ENCODE results near the gene ADGRG4. TPM values are rescaled to one million over a fixed set of nuclear protein-coding genes. Genes with fewer than 3 reads are reported as not detected.
A peak's percentile ranks its signal among the peaks of the same experiment; 100 is the strongest.
"Not testable (repeated sequence)": the region's sequence is repeated elsewhere in the genome, so short reads cannot be mapped to it uniquely, and the experiment has no call there.

The ADGRG4 gene, protein sequence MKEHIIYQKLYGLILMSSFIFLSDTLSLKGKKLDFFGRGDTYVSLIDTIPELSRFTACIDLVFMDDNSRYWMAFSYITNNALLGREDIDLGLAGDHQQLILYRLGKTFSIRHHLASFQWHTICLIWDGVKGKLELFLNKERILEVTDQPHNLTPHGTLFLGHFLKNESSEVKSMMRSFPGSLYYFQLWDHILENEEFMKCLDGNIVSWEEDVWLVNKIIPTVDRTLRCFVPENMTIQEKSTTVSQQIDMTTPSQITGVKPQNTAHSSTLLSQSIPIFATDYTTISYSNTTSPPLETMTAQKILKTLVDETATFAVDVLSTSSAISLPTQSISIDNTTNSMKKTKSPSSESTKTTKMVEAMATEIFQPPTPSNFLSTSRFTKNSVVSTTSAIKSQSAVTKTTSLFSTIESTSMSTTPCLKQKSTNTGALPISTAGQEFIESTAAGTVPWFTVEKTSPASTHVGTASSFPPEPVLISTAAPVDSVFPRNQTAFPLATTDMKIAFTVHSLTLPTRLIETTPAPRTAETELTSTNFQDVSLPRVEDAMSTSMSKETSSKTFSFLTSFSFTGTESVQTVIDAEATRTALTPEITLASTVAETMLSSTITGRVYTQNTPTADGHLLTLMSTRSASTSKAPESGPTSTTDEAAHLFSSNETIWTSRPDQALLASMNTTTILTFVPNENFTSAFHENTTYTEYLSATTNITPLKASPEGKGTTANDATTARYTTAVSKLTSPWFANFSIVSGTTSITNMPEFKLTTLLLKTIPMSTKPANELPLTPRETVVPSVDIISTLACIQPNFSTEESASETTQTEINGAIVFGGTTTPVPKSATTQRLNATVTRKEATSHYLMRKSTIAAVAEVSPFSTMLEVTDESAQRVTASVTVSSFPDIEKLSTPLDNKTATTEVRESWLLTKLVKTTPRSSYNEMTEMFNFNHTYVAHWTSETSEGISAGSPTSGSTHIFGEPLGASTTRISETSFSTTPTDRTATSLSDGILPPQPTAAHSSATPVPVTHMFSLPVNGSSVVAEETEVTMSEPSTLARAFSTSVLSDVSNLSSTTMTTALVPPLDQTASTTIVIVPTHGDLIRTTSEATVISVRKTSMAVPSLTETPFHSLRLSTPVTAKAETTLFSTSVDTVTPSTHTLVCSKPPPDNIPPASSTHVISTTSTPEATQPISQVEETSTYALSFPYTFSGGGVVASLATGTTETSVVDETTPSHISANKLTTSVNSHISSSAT (N-terminal part only)
- under 0.01 TPM for total RNA-seq

DNA sequence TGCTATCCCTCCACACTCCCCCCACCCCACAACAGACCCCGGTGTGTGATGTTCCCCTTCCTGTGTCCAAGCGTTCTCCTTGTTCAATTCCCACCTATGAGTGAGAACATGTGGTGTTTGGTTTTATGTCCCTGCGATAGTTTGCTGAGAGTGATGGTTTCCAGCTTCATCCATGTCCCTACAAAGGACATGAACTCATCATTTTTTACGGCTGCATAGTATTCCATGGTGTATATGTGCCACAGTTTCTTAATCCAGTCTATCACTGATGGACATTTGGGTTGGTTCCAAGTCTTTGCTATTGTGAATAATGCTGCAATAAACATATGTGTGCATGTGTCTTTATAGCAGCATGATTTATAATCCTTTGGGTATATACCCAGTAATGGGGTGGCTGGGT is at the start of gene ADGRG4:
Gene ADGRG4, plus strand, starts transcription at position 243 of the 400 bp plus-strand sequence. CDS start 7,815 bp downstream, outside the sequence.
- DNase-seq (ENCODE audit: low read depth in 2 of 3, low spot score in 2 of 3): not testable (repeated sequence)

DNA sequence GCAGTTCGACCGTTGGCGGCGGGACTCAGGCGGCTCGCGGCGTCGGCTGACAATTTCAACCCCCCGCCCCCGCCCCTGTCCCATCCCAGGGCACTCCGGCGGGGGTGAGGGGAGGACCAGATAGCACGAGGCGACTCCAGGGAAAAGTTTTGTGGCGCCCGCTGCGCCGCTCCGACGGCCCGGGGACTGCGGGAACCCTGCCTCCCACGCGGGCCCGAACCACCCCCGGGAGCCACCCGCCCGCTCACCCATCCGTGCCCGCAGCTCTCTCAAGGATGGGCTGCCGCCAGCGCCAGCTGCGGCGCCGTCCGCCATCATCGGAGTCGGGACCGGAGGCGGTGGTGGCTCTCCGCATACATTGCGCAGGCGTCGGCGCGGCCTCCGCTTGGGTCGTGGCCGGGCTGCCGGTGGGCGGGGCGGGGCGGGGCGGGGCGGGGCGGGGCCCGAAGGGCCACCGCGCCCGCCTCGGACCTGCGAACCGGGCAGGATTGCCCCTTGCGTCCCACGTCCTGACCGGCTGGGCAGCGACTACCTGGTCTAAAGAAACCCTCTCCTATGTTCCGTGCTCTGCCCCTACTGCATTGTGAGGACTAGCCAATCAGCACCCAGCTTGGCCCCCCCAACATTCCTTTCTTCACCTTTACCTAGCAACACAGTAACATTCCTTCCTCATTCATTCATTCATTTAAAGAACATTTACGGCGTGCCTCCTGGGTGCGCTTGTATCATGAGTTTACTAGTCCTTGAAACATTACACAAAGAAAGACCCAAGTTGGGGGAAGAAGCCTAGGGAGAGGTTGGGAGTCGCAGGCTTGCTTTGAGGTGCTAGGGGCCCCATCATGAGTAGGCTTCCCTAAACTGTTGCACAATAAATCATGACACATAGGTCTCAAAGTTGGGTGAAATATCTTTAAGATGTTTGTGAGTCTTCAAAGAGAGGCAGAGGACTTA is 49.4 kb upstream of the ADGRG4 start, which contains the start of gene MAP7D3:
Gene MAP7D3, minus strand, starts transcription at position 360 of the 951 bp plus-strand sequence. Its CDS starts 42 bp downstream, at position 318.
- peak; percentile 34 to 76 (median 62) for DNase-seq (ENCODE audit: low read depth in 2 of 3, low spot score in 2 of 3)

DNA sequence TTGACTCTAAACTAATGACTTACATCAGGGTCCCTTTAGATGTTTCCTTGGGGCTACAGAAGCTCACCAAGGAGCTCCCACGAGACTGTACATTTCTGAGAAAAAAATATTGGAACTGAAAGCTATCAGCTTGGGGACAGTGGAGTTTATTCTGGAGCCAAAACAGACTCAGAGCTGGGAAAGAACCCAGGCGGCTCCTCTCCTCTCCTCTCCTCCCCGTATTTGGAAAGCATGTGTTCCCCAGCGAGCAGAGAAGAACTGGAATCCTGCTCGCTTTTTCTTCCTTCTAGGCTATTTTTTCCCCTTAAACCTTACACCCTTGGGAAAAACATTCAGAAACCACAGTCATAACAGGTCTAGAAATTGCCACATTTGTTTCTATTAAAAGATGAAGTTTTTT is 45.2 kb upstream of the ADGRG4 start:
- DNase-seq (ENCODE audit: low read depth in 2 of 3, low spot score in 2 of 3): no peak

DNA sequence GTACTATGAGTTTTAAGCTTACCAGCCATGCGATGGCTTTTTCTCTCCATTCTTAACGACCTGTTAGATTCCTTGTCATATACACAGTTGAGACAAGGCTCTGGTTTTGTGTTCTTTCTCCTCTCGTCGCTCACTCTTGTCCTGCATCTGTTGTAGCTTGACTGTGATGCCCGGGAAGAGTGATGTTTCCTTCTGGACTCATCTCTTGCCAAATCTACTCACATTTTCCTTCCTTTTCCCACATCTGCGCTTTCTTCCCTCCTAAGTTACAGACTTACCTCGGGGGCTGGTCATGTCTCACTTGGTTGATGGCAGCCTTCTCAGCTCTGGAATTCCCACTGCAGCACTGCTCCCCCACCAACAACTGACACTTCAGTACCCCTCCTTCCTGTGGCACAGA is 44.7 kb upstream of the ADGRG4 start:
- DNase-seq (ENCODE audit: low read depth in 2 of 3, low spot score in 2 of 3): no peak

DNA sequence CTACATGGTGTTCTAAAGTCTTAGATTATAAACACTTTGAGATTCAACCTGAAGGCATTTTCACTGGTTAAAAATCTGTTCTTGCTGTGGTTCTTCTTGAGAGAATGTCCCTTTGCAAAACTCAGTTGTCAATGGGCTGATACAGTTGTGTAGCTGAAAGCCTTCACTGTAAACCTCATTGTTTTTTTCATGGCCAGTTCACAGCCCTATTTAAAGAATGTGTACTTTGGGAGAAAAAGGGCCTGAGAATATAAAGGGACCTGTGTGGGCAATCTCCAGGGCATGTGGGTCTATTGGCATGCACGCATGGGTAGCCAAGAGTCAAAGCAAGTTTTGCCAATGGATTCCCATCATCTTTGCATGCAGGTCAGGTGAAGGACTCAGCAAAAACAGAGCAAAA is 41.8 kb upstream of the ADGRG4 start:
- DNase-seq (ENCODE audit: low read depth in 2 of 3, low spot score in 2 of 3): no peak

DNA sequence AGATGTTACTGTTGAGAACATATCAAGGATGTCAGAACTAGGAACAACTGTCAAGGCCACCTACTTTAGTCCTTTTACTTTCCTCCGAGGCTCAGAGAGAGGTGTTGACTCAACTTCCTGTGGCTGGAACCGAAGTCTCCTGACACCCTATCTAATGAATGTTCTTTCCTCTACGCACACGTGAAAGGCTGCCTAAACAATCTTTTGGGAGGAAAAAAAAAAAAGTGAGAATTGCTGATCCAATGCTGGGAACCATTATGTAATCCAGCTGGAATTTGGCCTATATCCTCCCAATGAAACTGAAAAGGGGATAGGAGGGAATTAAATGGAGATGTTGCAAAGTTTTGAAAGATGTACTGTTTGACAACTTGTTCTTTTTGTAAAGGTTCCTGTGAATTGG is 41.2 kb upstream of the ADGRG4 start:
- DNase-seq (ENCODE audit: low read depth in 2 of 3, low spot score in 2 of 3): peak in 1 of 3 donors; percentile 28

DNA sequence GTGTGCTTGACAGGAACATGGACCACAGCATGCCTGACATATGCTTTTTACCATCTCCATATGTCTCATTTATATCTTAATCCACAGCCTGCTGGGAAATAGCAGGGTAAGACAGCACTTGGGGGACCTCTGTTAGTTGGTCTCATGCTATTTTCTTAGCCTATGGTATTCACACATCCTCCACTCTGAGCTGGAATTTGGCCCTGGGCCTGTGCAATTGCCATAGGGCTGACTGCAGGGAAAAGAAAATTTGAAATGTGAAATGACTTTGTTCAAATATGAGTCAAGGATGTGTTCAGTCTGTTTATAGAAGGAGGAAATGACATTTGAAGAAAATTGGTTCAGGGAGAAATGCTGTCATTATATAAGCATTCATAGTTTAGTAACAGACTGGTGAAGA is 40.0 kb upstream of the ADGRG4 start:
- DNase-seq (ENCODE audit: low read depth in 2 of 3, low spot score in 2 of 3): no peak

DNA sequence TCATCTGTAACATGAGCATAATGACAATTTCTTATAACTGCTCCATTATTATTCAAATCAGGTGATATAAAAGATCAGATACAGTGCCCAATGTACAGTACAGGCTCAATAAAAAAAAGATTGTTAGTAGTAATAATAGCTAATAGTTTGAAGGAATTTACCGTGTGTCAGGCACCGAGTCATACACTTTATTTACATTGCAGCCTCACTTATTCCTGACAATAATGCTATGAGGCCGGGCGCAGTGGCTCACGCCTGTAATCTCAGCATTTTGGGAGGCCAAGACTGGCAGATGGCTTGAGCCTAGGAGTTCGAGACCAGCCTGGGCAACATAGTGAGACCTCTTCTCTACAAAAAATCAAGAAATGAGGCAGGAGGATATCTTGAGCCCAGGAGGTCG is 39.4 kb upstream of the ADGRG4 start:
- DNase-seq (ENCODE audit: low read depth in 2 of 3, low spot score in 2 of 3): no peak

DNA sequence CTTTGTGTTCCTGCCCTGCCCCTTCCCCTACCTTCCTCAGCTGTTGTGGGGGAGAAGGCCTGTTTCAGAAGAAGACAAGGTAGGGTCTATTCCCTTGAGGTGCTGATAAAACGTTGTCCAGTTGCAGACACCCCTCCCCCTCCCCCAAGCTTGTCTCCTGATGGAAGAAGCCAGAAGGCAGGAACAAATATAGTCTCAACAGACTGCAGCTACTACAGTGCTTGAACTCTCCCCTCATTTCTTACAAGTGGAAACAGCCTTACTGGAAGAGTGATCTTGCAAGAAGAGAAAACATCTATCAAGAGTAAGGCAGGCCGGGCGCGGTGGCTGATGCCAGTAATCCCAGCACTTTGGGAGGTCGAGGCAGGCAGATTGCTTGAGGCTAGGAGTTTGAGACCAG is 38.5 kb upstream of the ADGRG4 start:
- no peak for DNase-seq (ENCODE audit: low read depth in 2 of 3, low spot score in 2 of 3)

DNA sequence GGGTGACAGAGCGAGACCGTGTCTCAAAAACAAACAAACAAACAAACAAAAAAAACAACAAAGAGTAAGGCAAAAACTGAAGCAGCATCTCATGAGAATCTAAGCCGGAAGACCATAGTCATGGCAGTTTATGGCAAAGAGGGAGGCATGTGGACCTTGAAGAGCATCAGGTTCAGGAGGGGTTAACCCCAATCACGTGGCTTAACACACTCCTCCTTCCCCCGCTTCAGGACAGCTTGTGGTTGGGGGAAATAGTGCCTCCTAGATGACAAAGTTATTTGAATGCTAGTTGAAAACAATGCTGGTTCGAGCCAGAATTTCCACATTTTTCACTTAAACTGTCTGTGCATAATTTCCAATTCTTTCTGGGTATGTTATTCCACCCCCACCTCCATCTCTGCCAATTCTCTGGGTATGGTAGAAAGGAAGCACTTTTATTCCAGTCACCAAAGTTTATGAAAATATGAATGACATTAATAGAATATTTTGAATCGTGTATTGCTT is 37.9 kb upstream of the ADGRG4 start:
- peak in 1 of 3 donors; percentile 15 for DNase-seq (ENCODE audit: low read depth in 2 of 3, low spot score in 2 of 3)

DNA sequence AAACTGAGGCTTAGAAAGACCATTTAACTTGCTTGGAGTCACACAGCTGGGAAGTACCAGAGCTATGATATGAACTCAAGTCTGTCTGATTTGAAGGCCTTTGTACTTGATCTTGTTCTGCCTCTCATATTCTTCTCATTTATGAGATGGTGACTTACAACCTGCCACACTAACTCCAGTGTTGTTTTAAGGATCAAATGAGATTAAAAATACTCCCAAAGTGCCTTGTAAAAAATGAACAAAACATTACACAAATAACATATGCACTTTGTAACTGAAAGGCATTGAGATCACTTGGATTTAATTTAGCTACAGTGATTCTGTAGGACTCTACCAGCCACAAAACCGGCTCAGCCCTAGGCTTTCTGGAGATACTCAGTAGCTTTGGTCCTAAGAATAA is 33.9 kb upstream of the ADGRG4 start:
- no peak for DNase-seq (ENCODE audit: low read depth in 2 of 3, low spot score in 2 of 3)

DNA sequence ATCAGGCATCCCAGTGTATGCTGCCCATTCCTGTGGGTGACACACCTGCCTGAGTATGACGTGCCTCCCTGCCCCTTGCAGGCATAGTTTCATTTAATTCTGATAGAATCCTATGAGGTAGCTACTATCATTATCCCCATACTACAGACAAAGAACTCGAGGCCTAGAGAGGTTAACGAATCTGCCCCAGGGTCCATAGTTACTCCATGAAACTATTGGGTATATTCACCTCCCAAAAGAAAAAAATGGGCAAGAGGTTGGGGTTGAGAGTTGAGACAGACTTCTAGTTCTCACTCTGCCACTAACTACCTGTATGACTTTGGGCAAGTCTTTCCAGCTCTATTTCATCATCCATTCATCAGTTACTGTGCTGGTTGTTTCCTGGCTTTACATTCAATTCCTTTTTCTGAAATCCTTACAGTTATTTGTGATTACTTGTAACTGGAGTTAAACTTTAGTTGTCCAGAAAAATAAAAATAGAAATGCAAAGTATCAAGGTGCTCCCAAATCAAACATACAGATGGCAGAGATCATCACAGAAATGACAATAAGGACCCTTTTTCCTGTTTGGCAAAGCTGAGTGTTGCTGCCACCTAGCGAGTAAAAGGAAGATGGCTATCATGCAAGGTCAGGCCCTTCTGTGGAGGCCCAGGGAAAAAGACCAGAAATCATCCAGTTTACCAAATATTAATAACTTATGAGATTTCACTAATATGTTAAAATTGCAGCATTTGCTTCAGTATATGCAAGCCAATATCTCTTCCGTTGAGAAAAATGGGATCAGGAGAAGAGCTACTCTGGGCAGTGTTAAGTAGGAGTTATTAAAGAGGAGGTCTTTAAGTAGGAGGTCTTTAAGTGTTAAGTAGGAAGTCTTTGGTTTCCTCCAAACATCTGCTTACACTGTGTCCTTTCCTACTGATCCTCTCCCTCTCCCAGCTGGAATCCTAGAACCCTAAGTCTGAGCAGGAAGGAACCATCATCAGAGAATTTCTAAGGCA is 32.4 kb upstream of the ADGRG4 start:
- DNase-seq (ENCODE audit: low read depth in 2 of 3, low spot score in 2 of 3): peak; percentile 13 to 60 (median 38)

DNA sequence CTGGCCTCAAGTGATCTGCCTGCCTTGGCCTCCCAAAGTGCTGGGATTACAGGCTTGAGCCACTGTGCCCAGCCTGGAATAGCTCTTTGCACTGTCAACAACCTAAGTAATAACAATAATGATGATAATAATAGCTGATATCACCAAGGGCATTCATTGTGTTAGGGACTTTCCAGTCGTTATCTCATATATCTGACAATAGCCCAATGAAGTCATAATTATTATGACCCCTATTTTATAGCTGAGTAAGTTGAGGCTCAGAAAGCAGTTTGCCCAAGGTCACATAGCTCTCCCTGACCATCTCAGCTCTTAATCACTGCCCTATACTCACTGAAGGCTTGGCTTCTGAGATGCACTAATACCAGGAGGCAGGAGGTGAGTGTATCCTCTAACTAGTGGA is 30.8 kb upstream of the ADGRG4 start:
- no peak for DNase-seq (ENCODE audit: low read depth in 2 of 3, low spot score in 2 of 3)

DNA sequence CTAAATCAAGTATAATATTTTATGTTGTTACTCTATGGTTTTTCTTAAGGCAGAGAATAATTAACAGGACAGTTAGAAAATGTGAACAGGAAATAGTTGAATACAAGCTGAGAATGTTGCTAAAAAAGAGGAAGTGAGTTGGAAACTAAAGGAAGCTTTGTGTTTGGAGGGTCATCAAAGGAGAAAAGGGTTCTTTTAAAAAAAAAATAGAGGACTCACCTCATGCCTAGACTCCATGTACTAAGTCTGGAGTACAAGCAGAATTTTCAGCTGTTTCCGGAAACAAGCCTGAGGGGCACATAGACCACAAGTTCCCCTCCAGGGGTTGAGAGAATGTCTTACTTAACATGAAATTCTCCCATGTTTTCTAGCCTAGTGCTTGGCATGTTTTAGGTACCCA is 29.5 kb upstream of the ADGRG4 start:
- peak in 2 of 3 donors; percentile 49 to 83 for DNase-seq (ENCODE audit: low read depth in 2 of 3, low spot score in 2 of 3)

DNA sequence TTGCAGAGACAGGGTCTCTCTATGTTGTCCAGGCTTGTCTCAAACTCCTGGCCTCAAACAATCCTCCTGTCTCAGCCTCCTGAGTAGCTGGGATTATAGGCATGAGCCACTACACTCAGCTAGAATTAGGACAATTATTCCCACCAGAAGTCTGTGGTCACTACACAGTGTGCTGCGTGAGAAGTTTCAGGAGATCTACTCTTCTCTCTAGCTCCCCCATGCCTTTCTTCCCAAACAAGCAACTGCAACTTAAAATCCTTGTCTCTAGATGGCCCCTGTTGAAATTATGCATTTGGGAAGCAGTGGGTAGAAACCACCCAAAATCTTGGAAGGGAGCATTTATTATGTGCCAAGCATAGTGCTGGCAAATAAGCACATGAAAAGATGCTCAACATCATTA is 28.4 kb upstream of the ADGRG4 start:
- DNase-seq (ENCODE audit: low read depth in 2 of 3, low spot score in 2 of 3): no peak

DNA sequence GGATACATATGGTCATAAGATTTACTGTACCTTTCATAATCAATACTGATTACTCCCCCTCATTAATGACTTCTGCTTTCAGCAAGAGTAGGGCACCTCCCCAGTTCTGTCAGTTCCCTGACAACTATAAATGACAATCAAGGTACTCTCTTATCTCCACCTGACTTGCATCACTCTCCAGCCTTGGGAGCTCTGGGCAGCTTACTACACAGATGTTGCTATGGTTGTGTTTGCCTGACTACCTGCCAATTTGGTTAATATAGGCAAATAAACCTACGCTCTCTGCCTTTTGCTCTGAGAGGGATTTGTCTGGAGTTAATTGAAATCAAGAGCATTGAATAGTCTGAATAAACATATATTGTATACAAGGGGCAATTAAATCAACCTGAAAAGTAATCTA is 26.8 kb upstream of the ADGRG4 start:
- no peak for DNase-seq (ENCODE audit: low read depth in 2 of 3, low spot score in 2 of 3)

DNA sequence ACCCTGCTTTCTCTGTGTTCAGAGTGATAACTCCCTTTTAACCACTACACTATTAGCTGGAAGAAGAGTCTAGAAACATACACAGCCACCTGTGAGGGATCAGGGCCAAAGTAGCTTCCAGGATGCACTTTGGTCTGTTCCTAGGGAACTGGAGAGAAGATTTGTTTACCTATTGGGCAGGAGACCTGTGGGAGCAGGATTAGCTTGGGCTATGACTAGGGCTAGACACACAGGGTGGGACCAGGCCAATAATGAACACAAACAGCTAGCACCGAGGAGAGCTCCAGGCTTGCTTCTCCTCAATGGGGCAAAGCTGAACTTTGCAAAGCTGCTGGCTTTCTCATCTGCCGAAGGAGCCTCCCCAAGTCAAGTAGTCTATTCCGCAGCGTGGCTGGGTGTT is 25.2 kb upstream of the ADGRG4 start:
- DNase-seq (ENCODE audit: low read depth in 2 of 3, low spot score in 2 of 3): no peak

DNA sequence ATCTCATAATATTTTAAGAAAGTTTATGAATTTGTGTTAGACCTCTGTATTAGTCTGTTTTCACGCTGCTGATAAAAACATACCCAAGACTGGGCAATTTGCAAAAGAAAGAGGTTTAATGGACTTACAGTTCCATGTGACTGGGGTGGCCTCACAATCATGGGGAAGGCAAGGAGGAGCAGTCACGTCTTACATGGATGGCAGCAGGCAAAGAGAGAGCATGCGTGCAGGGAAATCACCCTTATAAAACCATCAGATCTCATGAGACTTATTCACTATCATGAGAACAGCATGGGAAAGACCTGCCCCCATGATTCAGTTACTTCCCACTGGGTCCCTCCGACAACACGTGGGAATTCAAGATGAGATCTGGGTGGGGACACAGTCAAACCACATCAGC is 14.4 kb upstream of the ADGRG4 start:
- not testable (repeated sequence) for DNase-seq (ENCODE audit: low read depth in 2 of 3, low spot score in 2 of 3)

Data from hematopoietic multipotent progenitor cell (in vitro differentiated cells).